GM23338 (cell line): ENCODE data around the gene ANKMY2. TPM values are rescaled to one million over a fixed set of nuclear protein-coding genes. Genes with fewer than 3 reads are reported as not detected.

ENCODE experiments used
- ATAC-seq: fragments of 200-7000 bp; cut with Tn5 transposase; 3 replicates; pipeline ENCODE4 v1.9.1; 2020
- DNase-seq: peaks from one replicate; pipeline ENCODE4 v3.0.0-alpha.2; 2015; ENCODE audit warnings: low spot score
- H2AFZ ChIP-seq: fragments of 200-600 bp; sonication (generic); 2 replicates; pipeline ENCODE4 v1.8.0; 2016; ENCODE audit warnings: antibody characterized with exemption, mild to moderate bottlenecking, moderate library complexity
- H3F3A ChIP-seq: fragments of 200-600 bp; sonication (generic); replicated peaks from 2 replicates; pipeline ENCODE4 v1.8.0; 2017; ENCODE audit warnings: antibody characterized with exemption, mixed run types, low read depth
- H3K27ac ChIP-seq: fragments of 200-600 bp; sonication (generic); 2 replicates; pipeline ENCODE4 v1.6.1; 2016; ENCODE audit warnings: low read depth
- H3K27me3 ChIP-seq: fragments of 200-600 bp; sonication (generic); 2 replicates; pipeline ENCODE4 v1.8.0; 2016; ENCODE audit warnings: mild to moderate bottlenecking, mixed run types, moderate library complexity; ENCODE audit not compliant: insufficient read depth
- H3K36me3 ChIP-seq: fragments of 200-600 bp; sonication (generic); 2 replicates; pipeline ENCODE4 v1.8.0; 2016; ENCODE audit warnings: mild to moderate bottlenecking; ENCODE audit not compliant: insufficient read depth
- H3K4me1 ChIP-seq: fragments of 200-600 bp; sonication (generic); 2 replicates; pipeline ENCODE4 v1.8.0; 2016; ENCODE audit warnings: mild to moderate bottlenecking, moderate library complexity; ENCODE audit not compliant: insufficient read depth
- H3K4me2 ChIP-seq: fragments of 200-600 bp; sonication (generic); 2 replicates; pipeline ENCODE4 v1.7.1; 2017; ENCODE audit warnings: mixed run types
- H3K4me3 ChIP-seq: fragments of 200-600 bp; sonication (generic); 2 replicates; pipeline ENCODE4 v1.6.1; 2016; ENCODE audit warnings: mixed run types
- H3K79me2 ChIP-seq: fragments of 200-600 bp; sonication (generic); replicated peaks from 2 replicates; pipeline ENCODE4 v1.8.0; 2017; ENCODE audit warnings: mild to moderate bottlenecking; ENCODE audit not compliant: insufficient read depth
- H3K9me2 ChIP-seq: fragments of 200-600 bp; sonication (generic); 2 replicates; pipeline ENCODE4 v1.8.0; 2017; ENCODE audit not compliant: insufficient read depth
- H4K20me1 ChIP-seq: fragments of 200-600 bp; sonication (generic); replicated peaks from 2 replicates; pipeline ENCODE4 v1.8.0; 2017; ENCODE audit warnings: mild to moderate bottlenecking; ENCODE audit not compliant: insufficient read depth
- H3K27ac Mint-ChIP-seq: 2 replicates; pipeline ENCODE4 v1.8.0; 2020; ENCODE audit warnings: inconsistent platforms, mild to moderate bottlenecking, moderate library complexity, mixed read lengths
- H3K27me3 Mint-ChIP-seq: 3 replicates; pipeline ENCODE4 v1.8.0; 2022; ENCODE audit warnings: low read depth, mild to moderate bottlenecking, moderate library complexity, mixed read lengths, inconsistent platforms; ENCODE audit not compliant: insufficient read depth, poor library complexity
- H3K36me3 Mint-ChIP-seq: 3 replicates; pipeline ENCODE4 v1.8.0; 2021; ENCODE audit warnings: low read depth, mild to moderate bottlenecking, inconsistent platforms, moderate library complexity, mixed read lengths
- H3K4me1 Mint-ChIP-seq: 3 replicates; pipeline ENCODE4 v1.8.0; 2020; ENCODE audit warnings: mild to moderate bottlenecking, inconsistent platforms, mixed read lengths
- H3K4me3 Mint-ChIP-seq: 3 replicates; pipeline ENCODE4 v1.8.0; 2021; ENCODE audit warnings: moderate library complexity, mild to moderate bottlenecking, inconsistent platforms, mixed read lengths
- H3K9me3 Mint-ChIP-seq: 3 replicates; pipeline ENCODE4 v1.8.0; 2020; ENCODE audit warnings: moderate library complexity, mild to moderate bottlenecking, inconsistent platforms, mixed read lengths
- EZH2 ChIP-seq: fragments of 200-600 bp; sonication (generic); IDR thresholded peaks from one replicate; pipeline ENCODE4 v1.8.0; 2017; ENCODE audit warnings: antibody characterized with exemption, mild to moderate bottlenecking, low read depth; ENCODE audit not compliant: unreplicated experiment
- EZH2phosphoT487 ChIP-seq: fragments of 200-600 bp; sonication (generic); IDR thresholded peaks from one replicate; pipeline ENCODE4 v1.8.1; 2018; ENCODE audit warnings: antibody characterized with exemption; ENCODE audit not compliant: unreplicated experiment
- NANOG ChIP-seq: IDR thresholded peaks from 2 replicates; pipeline ENCODE4 v1.6.1; 2016; ENCODE audit warnings: antibody characterized with exemption, borderline replicate concordance
- ZNF331 ChIP-seq: fragments of 250-450 bp; sonication (Bioruptor Pico); IDR thresholded peaks from 2 replicates; pipeline ENCODE4 v1.5.0; 2020; ENCODE audit warnings: low read depth, mild to moderate bottlenecking, moderate library complexity
- polyA plus RNA-seq: library from polyadenylated mRNA; unstranded; fragments of >200 nt; fragmentation: Nextera tagmentation; extraction: Ambion mirVana; gene quantifications from 2 replicates; pipeline ENCODE4 v1.2.1, GENCODE V29; 2016
- total RNA-seq: library from RNA; depleted of rRNA; stranded (reverse); fragments of >200 nt; shearing (Covaris generic); gene quantifications from 2 replicates; pipeline ENCODE4 v1.2.3, GENCODE V29; 2014
- TF ChIP-seq, protein P1 (sequence below): fragments of 250-450 bp; sonication (Bioruptor Pico); IDR thresholded peaks from 2 replicates; pipeline ENCODE4 v1.5.0; 2020; ENCODE audit warnings: mild to moderate bottlenecking, moderate library complexity
- TF ChIP-seq, protein P2 (sequence below): IDR thresholded peaks from 2 replicates; pipeline ENCODE4 v1.6.1; 2016; ENCODE audit warnings: antibody characterized with exemption
- TF ChIP-seq, protein P3 (sequence below): IDR thresholded peaks from one replicate; pipeline ENCODE4 v1.6.1; 2018; ENCODE audit warnings: antibody characterized with exemption; ENCODE audit not compliant: unreplicated experiment

ANKMY2 gene
- total and polyA plus RNA-seq, 2 experiments from 2014 or later, result 4.4 to 9.5 TPM

DNA sequence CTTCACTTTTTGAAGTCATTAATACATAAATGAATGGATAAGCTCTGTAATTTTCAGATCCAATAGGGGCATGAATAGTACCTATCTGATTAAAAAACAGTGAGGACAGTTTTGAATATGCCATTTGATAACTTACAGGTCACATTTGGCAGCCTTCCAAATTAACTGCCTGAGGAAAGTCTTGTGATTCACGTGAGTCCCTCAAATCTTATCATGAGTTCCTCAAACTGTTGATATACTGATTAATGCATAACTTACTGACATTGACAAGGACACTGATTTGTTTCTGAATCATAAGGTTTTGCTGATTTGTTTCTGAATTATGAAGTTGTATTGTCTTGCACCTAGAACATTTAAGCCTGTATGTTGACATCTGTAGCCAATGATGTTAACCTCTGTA is 55.1 kb downstream of the ANKMY2 start (continued):
- TF ChIP-seq, protein P1, sequence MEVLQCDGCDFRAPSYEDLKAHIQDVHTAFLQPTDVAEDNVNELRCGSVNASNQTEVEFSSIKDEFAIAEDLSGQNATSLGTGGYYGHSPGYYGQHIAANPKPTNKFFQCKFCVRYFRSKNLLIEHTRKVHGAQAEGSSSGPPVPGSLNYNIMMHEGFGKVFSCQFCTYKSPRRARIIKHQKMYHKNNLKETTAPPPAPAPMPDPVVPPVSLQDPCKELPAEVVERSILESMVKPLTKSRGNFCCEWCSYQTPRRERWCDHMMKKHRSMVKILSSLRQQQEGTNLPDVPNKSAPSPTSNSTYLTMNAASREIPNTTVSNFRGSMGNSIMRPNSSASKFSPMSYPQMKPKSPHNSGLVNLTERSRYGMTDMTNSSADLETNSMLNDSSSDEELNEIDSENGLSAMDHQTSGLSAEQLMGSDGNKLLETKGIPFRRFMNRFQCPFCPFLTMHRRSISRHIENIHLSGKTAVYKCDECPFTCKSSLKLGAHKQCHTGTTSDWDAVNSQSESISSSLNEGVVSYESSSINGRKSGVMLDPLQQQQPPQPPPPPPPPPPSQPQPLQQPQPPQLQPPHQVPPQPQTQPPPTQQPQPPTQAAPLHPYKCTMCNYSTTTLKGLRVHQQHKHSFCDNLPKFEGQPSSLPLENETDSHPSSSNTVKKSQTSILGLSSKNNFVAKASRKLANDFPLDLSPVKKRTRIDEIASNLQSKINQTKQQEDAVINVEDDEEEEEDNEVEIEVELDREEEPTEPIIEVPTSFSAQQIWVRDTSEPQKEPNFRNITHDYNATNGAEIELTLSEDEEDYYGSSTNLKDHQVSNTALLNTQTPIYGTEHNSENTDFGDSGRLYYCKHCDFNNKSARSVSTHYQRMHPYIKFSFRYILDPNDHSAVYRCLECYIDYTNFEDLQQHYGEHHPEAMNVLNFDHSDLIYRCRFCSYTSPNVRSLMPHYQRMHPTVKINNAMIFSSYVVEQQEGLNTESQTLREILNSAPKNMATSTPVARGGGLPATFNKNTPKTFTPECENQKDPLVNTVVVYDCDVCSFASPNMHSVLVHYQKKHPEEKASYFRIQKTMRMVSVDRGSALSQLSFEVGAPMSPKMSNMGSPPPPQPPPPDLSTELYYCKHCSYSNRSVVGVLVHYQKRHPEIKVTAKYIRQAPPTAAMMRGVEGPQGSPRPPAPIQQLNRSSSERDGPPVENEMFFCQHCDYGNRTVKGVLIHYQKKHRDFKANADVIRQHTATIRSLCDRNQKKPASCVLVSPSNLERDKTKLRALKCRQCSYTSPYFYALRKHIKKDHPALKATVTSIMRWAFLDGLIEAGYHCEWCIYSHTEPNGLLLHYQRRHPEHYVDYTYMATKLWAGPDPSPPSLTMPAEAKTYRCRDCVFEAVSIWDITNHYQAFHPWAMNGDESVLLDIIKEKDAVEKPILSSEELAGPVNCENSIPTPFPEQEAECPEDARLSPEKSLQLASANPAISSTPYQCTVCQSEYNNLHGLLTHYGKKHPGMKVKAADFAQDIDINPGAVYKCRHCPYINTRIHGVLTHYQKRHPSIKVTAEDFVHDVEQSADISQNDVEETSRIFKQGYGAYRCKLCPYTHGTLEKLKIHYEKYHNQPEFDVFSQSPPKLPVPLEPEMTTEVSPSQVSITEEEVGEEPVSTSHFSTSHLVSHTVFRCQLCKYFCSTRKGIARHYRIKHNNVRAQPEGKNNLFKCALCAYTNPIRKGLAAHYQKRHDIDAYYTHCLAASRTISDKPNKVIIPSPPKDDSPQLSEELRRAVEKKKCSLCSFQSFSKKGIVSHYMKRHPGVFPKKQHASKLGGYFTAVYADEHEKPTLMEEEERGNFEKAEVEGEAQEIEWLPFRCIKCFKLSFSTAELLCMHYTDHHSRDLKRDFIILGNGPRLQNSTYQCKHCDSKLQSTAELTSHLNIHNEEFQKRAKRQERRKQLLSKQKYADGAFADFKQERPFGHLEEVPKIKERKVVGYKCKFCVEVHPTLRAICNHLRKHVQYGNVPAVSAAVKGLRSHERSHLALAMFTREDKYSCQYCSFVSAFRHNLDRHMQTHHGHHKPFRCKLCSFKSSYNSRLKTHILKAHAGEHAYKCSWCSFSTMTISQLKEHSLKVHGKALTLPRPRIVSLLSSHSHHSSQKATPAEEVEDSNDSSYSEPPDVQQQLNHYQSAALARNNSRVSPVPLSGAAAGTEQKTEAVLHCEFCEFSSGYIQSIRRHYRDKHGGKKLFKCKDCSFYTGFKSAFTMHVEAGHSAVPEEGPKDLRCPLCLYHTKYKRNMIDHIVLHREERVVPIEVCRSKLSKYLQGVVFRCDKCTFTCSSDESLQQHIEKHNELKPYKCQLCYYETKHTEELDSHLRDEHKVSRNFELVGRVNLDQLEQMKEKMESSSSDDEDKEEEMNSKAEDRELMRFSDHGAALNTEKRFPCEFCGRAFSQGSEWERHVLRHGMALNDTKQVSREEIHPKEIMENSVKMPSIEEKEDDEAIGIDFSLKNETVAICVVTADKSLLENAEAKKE (CRISPR knock-in tag), result no peak

DNA sequence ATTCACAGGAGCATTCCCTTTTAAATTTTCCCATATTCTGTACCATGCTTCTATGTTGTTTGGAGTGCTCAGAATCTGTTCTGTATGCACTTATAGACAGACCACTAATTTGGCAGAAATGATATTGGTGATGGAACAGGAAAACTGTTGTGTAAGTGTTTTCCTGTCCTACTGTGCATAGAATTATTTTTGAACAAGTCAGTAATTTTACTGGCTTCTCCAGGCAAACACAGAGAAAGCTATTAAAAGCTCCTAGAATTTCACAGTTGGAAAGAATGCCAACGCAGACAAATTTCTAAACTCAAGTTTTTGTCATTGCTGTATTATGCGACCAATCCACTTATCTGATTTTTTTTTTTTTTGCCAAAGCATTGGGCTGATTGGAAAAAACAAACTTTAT is 55.7 kb downstream of the ANKMY2 start:
- peaks cover 14% of the 10 kb centered on the region for H3K4me1 ChIP-seq
- no peaks in the 10 kb centered on the region for H3F3A ChIP-seq
- no peak overlapping the region for H3K4me2 ChIP-seq
- H2AFZ ChIP-seq, result no peak overlapping the region
- H3K9me2 ChIP-seq, result peaks cover 10% of the 10 kb centered on the region; the same call in 1 of the 2 replicates
- H3K4me3 Mint-ChIP-seq, result no peak overlapping the region
- ATAC-seq (no peak), DNase-seq (no peak)
- no peaks in the 10 kb centered on the region for H3K36me3 Mint-ChIP-seq
- no peaks in the 10 kb centered on the region for H3K36me3 ChIP-seq
- H4K20me1 ChIP-seq, result no peaks in the 10 kb centered on the region
- H3K27ac ChIP-seq, result no peak overlapping the region
- no peak overlapping the region for H3K4me3 ChIP-seq
- H3K27ac Mint-ChIP-seq, result no peak overlapping the region
- no peaks in the 10 kb centered on the region for H3K27me3 Mint-ChIP-seq
- peaks cover 3% of the 10 kb centered on the region; the same call in 2 of the 3 replicates for H3K4me1 Mint-ChIP-seq
- H3K79me2 ChIP-seq, result no peaks in the 10 kb centered on the region
- no peaks in the 10 kb centered on the region for H3K27me3 ChIP-seq
- H3K9me3 Mint-ChIP-seq, result no peaks in the 10 kb centered on the region
- no peak for TF ChIP-seq NANOG
- no peak for TF ChIP-seq ZNF331
- no peak for TF ChIP-seq EZH2phosphoT487
- TF ChIP-seq, protein P2, sequence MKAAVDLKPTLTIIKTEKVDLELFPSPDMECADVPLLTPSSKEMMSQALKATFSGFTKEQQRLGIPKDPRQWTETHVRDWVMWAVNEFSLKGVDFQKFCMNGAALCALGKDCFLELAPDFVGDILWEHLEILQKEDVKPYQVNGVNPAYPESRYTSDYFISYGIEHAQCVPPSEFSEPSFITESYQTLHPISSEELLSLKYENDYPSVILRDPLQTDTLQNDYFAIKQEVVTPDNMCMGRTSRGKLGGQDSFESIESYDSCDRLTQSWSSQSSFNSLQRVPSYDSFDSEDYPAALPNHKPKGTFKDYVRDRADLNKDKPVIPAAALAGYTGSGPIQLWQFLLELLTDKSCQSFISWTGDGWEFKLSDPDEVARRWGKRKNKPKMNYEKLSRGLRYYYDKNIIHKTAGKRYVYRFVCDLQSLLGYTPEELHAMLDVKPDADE, result no peak
- no peak for TF ChIP-seq EZH2
- TF ChIP-seq, protein P3, sequence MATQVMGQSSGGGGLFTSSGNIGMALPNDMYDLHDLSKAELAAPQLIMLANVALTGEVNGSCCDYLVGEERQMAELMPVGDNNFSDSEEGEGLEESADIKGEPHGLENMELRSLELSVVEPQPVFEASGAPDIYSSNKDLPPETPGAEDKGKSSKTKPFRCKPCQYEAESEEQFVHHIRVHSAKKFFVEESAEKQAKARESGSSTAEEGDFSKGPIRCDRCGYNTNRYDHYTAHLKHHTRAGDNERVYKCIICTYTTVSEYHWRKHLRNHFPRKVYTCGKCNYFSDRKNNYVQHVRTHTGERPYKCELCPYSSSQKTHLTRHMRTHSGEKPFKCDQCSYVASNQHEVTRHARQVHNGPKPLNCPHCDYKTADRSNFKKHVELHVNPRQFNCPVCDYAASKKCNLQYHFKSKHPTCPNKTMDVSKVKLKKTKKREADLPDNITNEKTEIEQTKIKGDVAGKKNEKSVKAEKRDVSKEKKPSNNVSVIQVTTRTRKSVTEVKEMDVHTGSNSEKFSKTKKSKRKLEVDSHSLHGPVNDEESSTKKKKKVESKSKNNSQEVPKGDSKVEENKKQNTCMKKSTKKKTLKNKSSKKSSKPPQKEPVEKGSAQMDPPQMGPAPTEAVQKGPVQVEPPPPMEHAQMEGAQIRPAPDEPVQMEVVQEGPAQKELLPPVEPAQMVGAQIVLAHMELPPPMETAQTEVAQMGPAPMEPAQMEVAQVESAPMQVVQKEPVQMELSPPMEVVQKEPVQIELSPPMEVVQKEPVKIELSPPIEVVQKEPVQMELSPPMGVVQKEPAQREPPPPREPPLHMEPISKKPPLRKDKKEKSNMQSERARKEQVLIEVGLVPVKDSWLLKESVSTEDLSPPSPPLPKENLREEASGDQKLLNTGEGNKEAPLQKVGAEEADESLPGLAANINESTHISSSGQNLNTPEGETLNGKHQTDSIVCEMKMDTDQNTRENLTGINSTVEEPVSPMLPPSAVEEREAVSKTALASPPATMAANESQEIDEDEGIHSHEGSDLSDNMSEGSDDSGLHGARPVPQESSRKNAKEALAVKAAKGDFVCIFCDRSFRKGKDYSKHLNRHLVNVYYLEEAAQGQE, result no peak
